GM12873 (cell line): ENCODE measurements around the gene FAP.

Source experiments
- TF ChIP-seq, protein P1 (sequence below): IDR thresholded peaks from 2 replicates; pipeline ENCODE4 v1.5.1; 2012; ENCODE audit warnings: low read depth, mild to moderate bottlenecking, moderate library complexity, low read length, control low read depth; ENCODE audit not compliant: insufficient read depth; ENCODE audit errors: missing control alignments

Gene FAP, protein sequence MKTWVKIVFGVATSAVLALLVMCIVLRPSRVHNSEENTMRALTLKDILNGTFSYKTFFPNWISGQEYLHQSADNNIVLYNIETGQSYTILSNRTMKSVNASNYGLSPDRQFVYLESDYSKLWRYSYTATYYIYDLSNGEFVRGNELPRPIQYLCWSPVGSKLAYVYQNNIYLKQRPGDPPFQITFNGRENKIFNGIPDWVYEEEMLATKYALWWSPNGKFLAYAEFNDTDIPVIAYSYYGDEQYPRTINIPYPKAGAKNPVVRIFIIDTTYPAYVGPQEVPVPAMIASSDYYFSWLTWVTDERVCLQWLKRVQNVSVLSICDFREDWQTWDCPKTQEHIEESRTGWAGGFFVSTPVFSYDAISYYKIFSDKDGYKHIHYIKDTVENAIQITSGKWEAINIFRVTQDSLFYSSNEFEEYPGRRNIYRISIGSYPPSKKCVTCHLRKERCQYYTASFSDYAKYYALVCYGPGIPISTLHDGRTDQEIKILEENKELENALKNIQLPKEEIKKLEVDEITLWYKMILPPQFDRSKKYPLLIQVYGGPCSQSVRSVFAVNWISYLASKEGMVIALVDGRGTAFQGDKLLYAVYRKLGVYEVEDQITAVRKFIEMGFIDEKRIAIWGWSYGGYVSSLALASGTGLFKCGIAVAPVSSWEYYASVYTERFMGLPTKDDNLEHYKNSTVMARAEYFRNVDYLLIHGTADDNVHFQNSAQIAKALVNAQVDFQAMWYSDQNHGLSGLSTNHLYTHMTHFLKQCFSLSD

GRCh38 chr2:162243294-162243693 is at the start of gene FAP:
Gene FAP, minus strand, starts transcription at chr2:162243445. Its CDS starts 118 bp downstream, at chr2:162243327.
- TF ChIP-seq, protein P1, sequence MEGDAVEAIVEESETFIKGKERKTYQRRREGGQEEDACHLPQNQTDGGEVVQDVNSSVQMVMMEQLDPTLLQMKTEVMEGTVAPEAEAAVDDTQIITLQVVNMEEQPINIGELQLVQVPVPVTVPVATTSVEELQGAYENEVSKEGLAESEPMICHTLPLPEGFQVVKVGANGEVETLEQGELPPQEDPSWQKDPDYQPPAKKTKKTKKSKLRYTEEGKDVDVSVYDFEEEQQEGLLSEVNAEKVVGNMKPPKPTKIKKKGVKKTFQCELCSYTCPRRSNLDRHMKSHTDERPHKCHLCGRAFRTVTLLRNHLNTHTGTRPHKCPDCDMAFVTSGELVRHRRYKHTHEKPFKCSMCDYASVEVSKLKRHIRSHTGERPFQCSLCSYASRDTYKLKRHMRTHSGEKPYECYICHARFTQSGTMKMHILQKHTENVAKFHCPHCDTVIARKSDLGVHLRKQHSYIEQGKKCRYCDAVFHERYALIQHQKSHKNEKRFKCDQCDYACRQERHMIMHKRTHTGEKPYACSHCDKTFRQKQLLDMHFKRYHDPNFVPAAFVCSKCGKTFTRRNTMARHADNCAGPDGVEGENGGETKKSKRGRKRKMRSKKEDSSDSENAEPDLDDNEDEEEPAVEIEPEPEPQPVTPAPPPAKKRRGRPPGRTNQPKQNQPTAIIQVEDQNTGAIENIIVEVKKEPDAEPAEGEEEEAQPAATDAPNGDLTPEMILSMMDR = no peak

DNA sequence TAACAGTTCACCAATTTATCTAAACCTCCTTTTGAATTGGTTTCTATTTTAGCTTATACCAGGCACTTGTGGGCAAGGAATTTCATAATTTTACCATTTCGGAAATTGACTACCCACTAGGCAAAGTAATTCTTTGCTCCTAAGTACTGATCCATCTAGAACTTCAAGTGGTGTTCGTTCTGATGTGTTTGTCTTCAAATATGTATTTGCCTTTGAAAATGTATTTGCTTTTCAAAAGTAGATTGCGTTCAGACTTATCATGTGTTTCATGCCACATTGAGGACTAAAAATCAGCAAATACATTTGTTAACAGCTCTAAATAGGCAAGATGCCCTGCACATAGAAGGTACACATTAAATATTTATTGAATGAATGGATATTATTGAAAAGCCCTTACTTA is 48.5 kb upstream of the FAP start:
- TF ChIP-seq, protein P1 = no peak

DNA sequence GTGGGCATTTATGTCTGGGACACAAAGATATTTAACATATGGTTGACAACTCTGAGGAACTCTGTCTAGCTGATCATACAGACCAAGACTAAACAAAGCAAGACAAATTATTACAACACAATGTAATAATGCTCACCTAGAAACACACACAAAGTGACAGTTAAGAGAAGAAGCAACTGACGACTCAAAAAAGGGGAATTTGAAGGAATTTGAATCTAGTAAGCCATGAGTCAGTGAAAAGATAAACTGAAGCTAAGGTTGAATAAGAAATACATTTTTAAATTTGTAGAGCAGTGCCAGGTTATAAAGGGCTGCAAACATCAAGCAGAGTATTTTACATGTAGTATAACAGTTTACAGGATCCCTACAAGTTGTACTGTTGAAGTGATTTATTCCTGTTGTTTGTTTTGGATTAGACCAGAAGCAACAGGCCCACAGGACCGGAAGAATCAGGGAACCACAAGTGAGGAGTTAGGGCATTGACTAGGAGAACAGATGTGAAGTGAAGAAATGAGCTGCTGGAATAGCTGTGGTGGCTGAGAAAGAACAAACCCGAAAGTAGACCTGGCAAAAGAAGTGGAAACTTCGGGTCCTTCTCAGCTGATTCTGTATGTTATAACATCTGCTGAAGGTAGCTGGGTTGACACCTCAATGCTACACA is 39.6 kb upstream of the FAP start:
- TF ChIP-seq, protein P1 = no peak

GRCh38 chr2:162280654-162281053 is 37.4 kb upstream of the FAP start:
- TF ChIP-seq, protein P1 = no peak

- TF ChIP-seq, protein P1 = no peak
Observed at GRCh38 chr2:162277381-162277780, 34.1 kb upstream of the FAP start.

DNA sequence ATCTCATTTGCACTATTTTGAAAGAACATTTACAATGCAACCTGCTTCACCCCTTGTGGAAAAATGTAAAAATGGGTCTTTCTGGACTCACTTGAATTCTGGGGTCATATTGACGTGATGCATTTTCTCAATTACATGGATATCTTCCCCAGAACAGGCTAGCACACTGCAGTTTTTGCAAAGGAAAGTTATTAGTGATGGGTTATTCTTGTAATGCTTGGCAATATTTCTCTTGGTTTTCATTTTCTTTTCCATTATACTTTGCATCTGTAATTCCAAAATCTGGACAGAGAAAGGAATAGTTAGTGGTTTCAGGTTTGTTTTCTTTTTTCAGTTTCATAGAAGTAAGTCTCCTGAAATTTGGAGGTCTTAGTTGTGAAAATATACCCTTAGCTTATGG is 24.8 kb upstream of the FAP start:
- TF ChIP-seq, protein P1 = no peak

- TF ChIP-seq, protein P1 = no peak
Observed at GRCh38 chr2:162267496-162267895, 24.3 kb upstream of the FAP start.
